HG02763 (cell line): ENCODE measurements around the gene TNFRSF13B.
"Not testable (repeated sequence)": the region's sequence is repeated elsewhere in the genome, so short reads cannot be mapped to it uniquely, and the experiment has no call there.

ENCODE experiments used
- ATAC-seq: cut with Tn5 transposase; IDR thresholded peaks from one replicate; pipeline ENCODE4 v1.9.1; 2021; ENCODE audit warnings: mild to moderate bottlenecking, moderate library complexity; ENCODE audit not compliant: unreplicated experiment

Gene TNFRSF13B

GRCh38 chr17:17007891-17008290 lies 36.0 kb upstream of the TNFRSF13B start:
- not testable (repeated sequence) for ATAC-seq

- ATAC-seq = not testable (repeated sequence)
Observed at GRCh38 chr17:17004997-17005614, 33.2 kb upstream of the TNFRSF13B start.

DNA sequence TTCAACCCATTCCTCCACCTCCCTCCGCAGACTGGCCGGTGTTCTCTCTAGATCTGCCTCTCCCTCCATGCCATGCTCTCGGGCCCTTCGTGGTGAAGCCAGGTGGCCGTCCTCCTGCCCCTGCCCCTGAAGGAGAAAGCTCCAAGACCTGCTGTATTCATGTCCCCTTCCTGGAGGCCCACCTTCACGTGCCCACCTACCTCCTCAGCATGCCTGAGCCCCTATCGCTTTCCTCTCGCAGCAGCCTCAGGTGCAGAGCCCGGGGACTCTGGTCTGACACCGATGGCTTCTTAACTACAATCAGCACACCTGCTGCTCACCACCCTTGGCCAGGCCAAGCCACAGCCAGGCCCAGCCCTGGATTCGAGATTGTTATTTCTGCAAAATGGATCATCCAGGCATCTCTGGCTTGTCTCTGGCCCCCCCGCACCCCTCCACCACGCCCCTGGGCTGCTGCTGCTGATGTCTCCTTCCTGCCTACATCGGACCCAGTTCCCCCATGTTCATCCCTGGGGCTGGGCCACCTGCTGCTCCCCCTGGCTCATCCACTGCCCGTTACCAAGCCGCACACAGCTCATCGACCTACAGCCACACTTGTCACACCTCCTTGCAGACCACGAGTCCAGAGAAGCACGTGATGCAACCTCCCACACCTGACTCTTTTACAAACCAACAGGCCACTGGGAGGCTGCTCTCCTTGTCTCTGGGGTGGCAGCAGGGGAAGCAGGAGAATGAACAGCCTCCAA lies 32.5 kb upstream of the TNFRSF13B start:
- ATAC-seq = no peak

DNA sequence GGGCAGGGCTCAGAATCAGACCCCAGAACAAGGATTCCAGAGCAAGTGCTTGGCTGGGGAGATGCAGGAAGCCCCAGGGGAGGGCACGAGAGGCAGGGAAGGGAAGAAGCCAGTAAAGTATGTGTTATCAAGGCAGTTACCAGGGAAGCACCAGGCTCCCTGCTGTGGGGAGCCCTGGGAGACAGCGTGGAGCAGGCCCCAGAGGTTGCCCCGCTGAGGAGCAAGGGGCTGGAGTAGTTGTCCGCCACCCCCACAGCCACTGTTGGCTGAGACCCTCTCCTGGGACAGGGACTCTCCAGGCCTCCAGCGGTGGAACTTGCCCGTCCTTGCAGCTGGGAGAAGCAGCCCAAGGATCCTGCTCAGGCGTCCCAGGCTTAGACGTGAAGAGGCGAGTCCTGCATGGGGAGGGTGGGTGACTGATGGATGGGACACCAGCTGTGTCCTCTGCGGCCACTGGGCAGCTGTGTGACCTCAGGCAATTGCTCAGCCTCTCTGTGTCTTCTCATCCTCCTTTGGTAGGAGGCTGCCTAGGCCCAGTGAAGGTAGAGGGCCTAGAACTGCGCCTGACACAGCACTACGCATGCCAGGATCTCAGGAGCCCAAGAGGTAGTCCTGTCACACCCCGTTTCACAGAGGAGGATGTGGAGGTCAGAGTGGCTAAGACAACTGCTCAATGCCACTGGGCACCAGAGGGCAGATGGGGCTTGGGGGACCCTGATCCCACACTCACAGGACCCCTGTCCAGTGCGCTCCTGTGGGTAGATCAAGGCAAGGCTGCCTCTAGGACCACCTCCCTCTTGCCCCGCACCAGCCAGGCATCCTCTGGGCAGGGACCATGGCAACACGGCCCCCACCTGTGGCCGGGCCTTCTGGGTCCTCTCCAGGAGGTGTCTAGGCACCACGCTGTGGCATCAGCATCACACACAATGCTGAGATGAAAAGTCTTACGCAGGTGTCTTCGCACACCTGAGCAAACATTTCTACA lies 31.1 kb upstream of the TNFRSF13B start:
- not testable (repeated sequence) for ATAC-seq

GRCh38 chr17:17001874-17002520 lies 30.1 kb upstream of the TNFRSF13B start:
- ATAC-seq = no peak

DNA sequence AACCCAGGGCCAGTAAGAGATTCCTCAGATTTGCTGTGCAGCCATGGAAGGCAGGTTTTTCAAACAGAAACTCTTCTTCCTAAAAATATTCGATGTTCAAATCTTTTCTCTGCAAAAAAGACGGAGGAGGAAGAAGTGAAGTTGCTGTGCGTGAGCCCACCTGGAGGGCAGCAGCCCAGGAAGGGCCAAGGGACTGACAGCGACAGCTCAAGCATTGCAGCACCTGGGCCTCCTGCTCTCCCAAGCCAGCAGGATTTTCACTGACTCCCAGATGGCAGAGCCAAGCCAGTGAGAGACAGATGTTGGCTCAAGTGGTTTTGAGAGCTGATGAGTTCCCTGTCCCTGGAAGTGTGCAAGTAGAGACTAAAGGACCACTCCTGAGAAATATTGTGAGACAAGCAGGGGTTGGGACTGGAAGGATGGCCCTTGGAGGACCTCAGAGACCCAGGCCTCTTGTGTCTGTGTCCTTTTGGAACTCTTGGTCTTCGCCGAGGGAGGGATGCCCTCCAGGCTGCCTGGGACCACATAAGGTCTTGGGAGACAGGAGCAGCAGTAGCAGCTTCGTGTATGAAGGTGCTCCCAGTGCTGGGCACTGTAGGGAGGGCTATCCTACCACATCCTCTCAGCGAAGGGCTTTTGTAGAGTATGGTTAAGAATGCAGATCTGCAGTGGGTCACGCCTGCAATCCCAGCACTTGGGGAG lies 29.3 kb upstream of the TNFRSF13B start:
- ATAC-seq = no peak

- no peak for ATAC-seq
Observed at GRCh38 chr17:16999931-17000625, 28.2 kb upstream of the TNFRSF13B start.

DNA sequence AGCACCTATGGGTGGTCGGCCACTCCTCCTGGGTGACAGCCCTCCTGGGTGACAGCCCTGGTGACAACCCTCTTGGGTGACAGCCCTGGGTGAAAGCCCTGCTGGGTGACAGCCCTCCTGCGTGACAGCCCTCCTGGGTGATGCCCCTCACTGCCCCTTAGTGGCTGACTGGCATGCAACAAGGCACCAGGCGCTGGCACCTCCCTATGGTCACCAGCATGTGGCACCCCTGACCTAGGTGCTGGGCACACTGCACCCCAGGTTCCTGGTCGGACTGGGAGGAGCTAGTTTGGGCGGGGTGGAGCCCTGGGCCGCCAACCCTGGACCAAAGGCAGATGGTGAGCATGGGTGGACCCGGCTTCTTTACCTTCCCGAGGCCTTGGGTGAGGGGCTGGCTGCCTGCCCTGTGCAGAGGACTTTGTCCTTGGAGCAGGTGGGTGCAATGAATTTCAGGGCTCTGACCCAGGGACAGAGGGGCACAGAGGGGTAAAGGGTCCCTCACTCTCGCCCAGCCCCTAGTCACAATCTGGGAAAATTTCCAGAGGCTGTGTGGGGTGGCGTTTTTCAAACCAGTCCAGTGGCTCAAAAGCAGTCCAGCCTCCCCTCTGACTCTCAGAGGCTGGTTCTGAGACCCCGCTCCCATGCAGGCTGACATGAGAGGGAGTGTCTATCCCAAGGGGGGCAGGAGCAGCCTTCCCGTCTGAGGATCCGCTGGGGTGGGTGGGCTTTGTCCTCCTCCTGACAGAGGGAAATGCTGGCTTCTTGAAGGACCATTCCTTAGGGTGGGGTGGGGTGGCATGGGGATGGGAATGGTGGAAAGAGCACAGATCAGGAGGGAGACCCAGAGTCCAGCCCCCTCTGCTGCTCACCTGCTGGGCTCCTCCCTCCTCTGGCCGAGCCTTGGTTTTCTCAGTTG lies 25.9 kb upstream of the TNFRSF13B start:
- peak; percentile 86 for ATAC-seq

GRCh38 chr17:16996726-16997125 lies 24.8 kb upstream of the TNFRSF13B start:
- not testable (repeated sequence) for ATAC-seq

- ATAC-seq = no peak
Observed at GRCh38 chr17:16995930-16996329, 24.0 kb upstream of the TNFRSF13B start.

- ATAC-seq = no peak
Observed at GRCh38 chr17:16994631-16995030, 22.7 kb upstream of the TNFRSF13B start.

DNA sequence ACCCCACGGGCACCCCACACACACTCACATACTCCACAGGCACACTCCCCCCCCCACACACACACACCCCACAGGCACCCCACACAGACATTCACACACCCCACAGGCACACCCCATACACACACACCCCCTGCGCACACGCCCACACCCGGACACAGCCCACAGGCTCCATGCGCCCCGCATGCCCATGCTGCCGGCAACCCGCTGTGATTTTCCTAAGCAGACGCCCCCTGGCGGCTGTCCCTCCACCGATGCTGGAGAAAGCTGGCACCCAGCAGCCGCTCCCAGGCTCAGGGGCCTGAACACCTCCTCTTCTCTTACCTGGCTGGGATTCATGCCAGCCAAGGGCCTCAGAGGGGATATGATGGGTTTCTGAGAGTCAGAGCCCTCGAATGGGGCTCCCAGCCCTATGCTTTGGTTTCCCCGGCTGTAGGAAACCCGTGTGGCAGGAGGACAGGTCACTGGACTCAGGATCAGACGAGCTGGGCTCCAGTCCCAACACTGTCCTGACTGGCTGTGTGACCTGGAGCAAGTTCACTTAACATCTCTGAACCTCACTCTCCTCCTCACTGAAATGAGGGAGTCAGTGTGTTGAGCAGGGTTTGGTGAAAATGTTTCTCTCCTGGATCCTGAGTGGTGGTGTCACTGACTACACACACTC lies 19.6 kb upstream of the TNFRSF13B start:
- no peak for ATAC-seq

- no peak for ATAC-seq
Observed at GRCh38 chr17:16989953-16990860, 18.3 kb upstream of the TNFRSF13B start.

DNA sequence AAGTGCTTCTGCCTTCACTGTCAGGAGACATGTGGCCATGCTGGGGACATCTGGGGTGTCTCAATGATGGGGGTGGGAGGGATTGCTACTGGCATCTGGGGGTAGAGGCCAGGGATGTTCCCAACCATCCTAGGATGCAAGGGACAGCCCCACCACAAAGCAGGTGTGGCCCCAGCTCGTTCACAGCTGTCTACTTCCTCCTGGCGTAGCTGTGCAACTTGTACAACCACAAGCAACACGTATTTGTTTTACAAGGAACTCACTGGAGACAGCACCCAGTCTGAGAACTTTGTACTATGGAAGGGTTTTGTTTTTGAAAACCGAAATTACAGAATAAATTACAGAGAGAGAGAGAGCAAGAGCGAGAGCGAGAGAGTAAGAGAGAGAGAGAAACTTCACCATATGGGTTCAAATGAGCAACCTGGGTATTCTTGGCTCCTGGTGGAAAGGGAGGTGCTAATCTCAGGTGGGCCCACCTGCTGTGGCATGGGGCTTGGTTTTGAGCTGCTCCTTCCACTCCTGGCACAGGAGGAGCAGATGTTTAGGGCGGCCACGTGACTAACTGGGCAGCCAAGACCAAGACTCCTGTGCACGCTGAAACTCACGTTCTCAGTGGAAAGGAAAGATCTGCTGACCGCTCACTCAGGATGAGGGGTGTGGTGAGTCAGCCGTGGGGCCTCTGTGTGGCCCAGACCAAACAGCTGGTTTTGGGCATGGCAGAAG lies 17.5 kb upstream of the TNFRSF13B start:
- peak; percentile 30 for ATAC-seq

GRCh38 chr17:16988749-16989229 lies 16.9 kb upstream of the TNFRSF13B start:
- ATAC-seq = peak; percentile 10
